HEK293 (cell line): Measurements from ENCODE around the gene C16orf92.

Experiments used
- CTCF ChIA-PET: fragments of 350-600 bp; formaldehyde crosslinking; extraction: SDS; loops from one replicate; lab custom pipeline; 2021; ENCODE audit warnings: antibody characterized with exemption; lab: Yijun Ruan, JAX
- POLR2A ChIA-PET: fragments of 300-600 bp; formaldehyde crosslinking; extraction: SDS; loops from one replicate; lab custom pipeline; 2020; ENCODE audit warnings: antibody characterized with exemption, inconsistent platforms; lab: Yijun Ruan, JAX
- H3K27ac ChIP-seq: fragments of 200-500 bp; sonication (Bioruptor generic); 2 replicates; pipeline ENCODE4 v1.5.1; 2014; ENCODE audit warnings: low read depth, low read length, control low read depth, inconsistent platforms; ENCODE audit errors: extremely low read depth
- H3K36me3 ChIP-seq, 2 experiments: fragments of 200-500 bp in 1 of 2; sonication (Bioruptor generic) in 1 of 2; 1 replicate in 1 of 2; 2 replicates in 1 of 2; pipeline ENCODE4 v1.5.1; 2014 to 2017; ENCODE audit warnings: inconsistent platforms in 2 of 2, low read length in 2 of 2; ENCODE audit not compliant: control insufficient read depth in 2 of 2, insufficient read depth in 1 of 2
- H3K4me1 ChIP-seq: fragments of 200-500 bp; sonication (Bioruptor generic); 2 replicates; pipeline ENCODE4 v1.5.1; 2014; ENCODE audit warnings: mild to moderate bottlenecking, low read length, inconsistent platforms; ENCODE audit not compliant: control insufficient read depth, insufficient read depth
- H3K4me3 ChIP-seq: 2 replicates; pipeline ENCODE4 v1.5.1; 2011; ENCODE audit warnings: low read depth, mild to moderate bottlenecking, control low read depth, low read length, moderate library complexity
- H3K9me3 ChIP-seq: fragments of 200-500 bp; sonication (Bioruptor generic); 2 replicates; pipeline ENCODE4 v1.5.1; 2014; ENCODE audit warnings: low read depth, low read length, inconsistent platforms; ENCODE audit not compliant: control insufficient read depth, insufficient read depth
- BCL11A ChIP-seq: fragments of 450-650 bp; formaldehyde crosslinking; IDR thresholded peaks from 2 replicates; pipeline ENCODE4 v1.5.1; 2016; ENCODE audit warnings: low read depth, missing biosample characterization, missing genetic modification characterization
- CTCF ChIP-seq: fragments of 450-650 bp; formaldehyde crosslinking; IDR thresholded peaks from 2 replicates; pipeline ENCODE4 v1.5.1; 2016; ENCODE audit warnings: missing biosample characterization, missing genetic modification characterization
- GLIS1 ChIP-seq: fragments of 450-650 bp; formaldehyde crosslinking; IDR thresholded peaks from 2 replicates; pipeline ENCODE4 v1.5.1; 2016; ENCODE audit warnings: missing biosample characterization, missing genetic modification characterization
- HOXA7 ChIP-seq: sonication (generic); formaldehyde crosslinking; IDR thresholded peaks from 2 replicates; pipeline ENCODE4 v1.8.1; 2022; ENCODE audit warnings: missing genetic modification reagents, borderline replicate concordance
- PRDM2 ChIP-seq: fragments of 450-650 bp; formaldehyde crosslinking; IDR thresholded peaks from 2 replicates; pipeline ENCODE4 v1.5.1; 2016; ENCODE audit warnings: missing biosample characterization, missing genetic modification characterization, borderline replicate concordance
- PRDM4 ChIP-seq: fragments of 450-650 bp; formaldehyde crosslinking; IDR thresholded peaks from 2 replicates; pipeline ENCODE4 v1.5.1; 2017; ENCODE audit warnings: missing biosample characterization, missing genetic modification characterization
- RBAK ChIP-seq: fragments of 450-650 bp; formaldehyde crosslinking; IDR thresholded peaks from 2 replicates; pipeline ENCODE4 v1.5.1; 2016; ENCODE audit warnings: missing biosample characterization, missing genetic modification characterization
- REPIN1 ChIP-seq: fragments of 450-650 bp; formaldehyde crosslinking; IDR thresholded peaks from 2 replicates; pipeline ENCODE4 v1.5.1; 2017; ENCODE audit warnings: missing biosample characterization, missing genetic modification characterization, low read depth
- SETDB1 ChIP-seq: IDR thresholded peaks from one replicate; pipeline ENCODE4 v1.6.1; 2017; ENCODE audit warnings: mild to moderate bottlenecking, low read length, moderate library complexity, mixed read lengths; ENCODE audit not compliant: insufficient read length
- ZNF112 ChIP-seq: fragments of 450-650 bp; formaldehyde crosslinking; IDR thresholded peaks from 2 replicates; pipeline ENCODE4 v1.5.0; 2017; ENCODE audit warnings: missing biosample characterization, missing genetic modification characterization
- ZNF155 ChIP-seq: fragments of 450-650 bp; formaldehyde crosslinking; IDR thresholded peaks from 2 replicates; pipeline ENCODE4 v1.5.1; 2016; ENCODE audit warnings: missing biosample characterization, missing genetic modification characterization
- ZNF341 ChIP-seq: fragments of 450-650 bp; formaldehyde crosslinking; IDR thresholded peaks from 2 replicates; pipeline ENCODE4; 2016; ENCODE audit warnings: low read depth, missing biosample characterization, missing genetic modification characterization
- ZNF354C ChIP-seq: fragments of 450-650 bp; formaldehyde crosslinking; IDR thresholded peaks from 2 replicates; pipeline ENCODE4 v1.5.1; 2016; ENCODE audit warnings: missing biosample characterization, missing genetic modification characterization, low read depth, borderline replicate concordance
- ZNF366 ChIP-seq: fragments of 450-650 bp; formaldehyde crosslinking; conservative IDR thresholded peaks from 2 replicates; pipeline ENCODE4 v1.5.1; 2016; ENCODE audit warnings: missing biosample characterization, missing genetic modification characterization
- ZNF488 ChIP-seq: fragments of 450-650 bp; formaldehyde crosslinking; IDR thresholded peaks from 2 replicates; pipeline ENCODE4 v1.5.1; 2016; ENCODE audit warnings: missing biosample characterization, missing genetic modification characterization
- ZNF514 ChIP-seq: fragments of 450-650 bp; formaldehyde crosslinking; IDR thresholded peaks from 2 replicates; pipeline ENCODE4 v1.5.1; 2016; ENCODE audit warnings: missing biosample characterization, missing genetic modification characterization
- ZNF558 ChIP-seq: fragments of 450-650 bp; formaldehyde crosslinking; IDR thresholded peaks from 2 replicates; pipeline ENCODE4 v1.5.1; 2016; ENCODE audit warnings: missing biosample characterization, missing genetic modification characterization
- ZNF580 ChIP-seq: fragments of 450-650 bp; formaldehyde crosslinking; IDR thresholded peaks from 2 replicates; pipeline ENCODE4 v1.5.1; 2016; ENCODE audit warnings: missing biosample characterization, missing genetic modification characterization
- ZNF585B ChIP-seq: fragments of 450-650 bp; formaldehyde crosslinking; IDR thresholded peaks from 2 replicates; pipeline ENCODE4 v1.5.1; 2016; ENCODE audit warnings: missing biosample characterization, missing genetic modification characterization
- ZNF664 ChIP-seq: fragments of 450-650 bp; formaldehyde crosslinking; IDR thresholded peaks from 2 replicates; pipeline ENCODE4 v1.5.1; 2016; ENCODE audit warnings: missing biosample characterization, missing genetic modification characterization
- ZNF704 ChIP-seq: fragments of 450-650 bp; formaldehyde crosslinking; IDR thresholded peaks from 2 replicates; pipeline ENCODE4 v1.5.1; 2016; ENCODE audit warnings: missing biosample characterization, missing genetic modification characterization
- ZSCAN16 ChIP-seq: fragments of 450-650 bp; formaldehyde crosslinking; IDR thresholded peaks from 2 replicates; pipeline ENCODE4 v1.5.1; 2016; ENCODE audit warnings: missing biosample characterization, missing genetic modification characterization

The C16orf92 gene

GRCh38 chr16:29993903-29994599 lies 28.9 kb upstream of the C16orf92 start (continued):
- TF ChIP-seq PRDM2 (tag by site-specific recombination), result no peak
- no peak for TF ChIP-seq GLIS1 (tag by site-specific recombination)
- no peak for TF ChIP-seq ZSCAN16 (tag by site-specific recombination)
- no peak for TF ChIP-seq RBAK
- TF ChIP-seq ZNF366 (tag by site-specific recombination), result peak; percentile 83

GRCh38 chr16:29994600-29995323 lies 28.2 kb upstream of the C16orf92 start:
- H3K4me3 ChIP-seq, result peak overlapping the region; percentile 93
- no peaks in the 10 kb centered on the region; the same call in 1 of the 2 replicates for H3K4me1 ChIP-seq
- peak overlapping the region; percentile 91 for H3K27ac ChIP-seq
- H3K36me3 ChIP-seq, result peaks cover 10 to 78% of the 10 kb centered on the region in 2 experiments
- ChIA-PET CTCF (interaction anchor here (0.7 to 2.1 kb wide), 4 partner anchors 15 to 958 kb away, joined by 3 to 9 read pairs (median 6); no protein-coding TSS in a partner anchor), POLR2A (interaction anchor here (0.6 to 4.0 kb wide), 25 partner anchors 8 to 189 kb away, joined by 3 to 42 read pairs (median 4); partner anchors contain the start of genes ALDOA, ASPHD1, KCTD13 and MAZ)
- no peaks in the 10 kb centered on the region for H3K9me3 ChIP-seq
- TF ChIP-seq CTCF (no peak), REPIN1 (tag by site-specific recombination) (no peak), HOXA7 (CRISPR knock-in tag) (no peak), ZNF580 (no peak), ZNF488 (tag by site-specific recombination) (no peak), ZNF585B (tag by site-specific recombination) (no peak), ZNF354C (no peak), ZNF558 (no peak), ZNF514 (no peak), PRDM4 (peak; percentile 43; the same call in 1 of the 2 replicates), ZNF341 (peak; percentile 92), SETDB1 (no peak), ZSCAN16 (tag by site-specific recombination) (no peak), ZNF664 (tag by site-specific recombination) (peak; percentile 78), BCL11A (tag by site-specific recombination) (no peak), ZNF112 (tag by site-specific recombination) (no peak), ZNF704 (tag by site-specific recombination) (no peak), ZNF155 (tag by site-specific recombination) (no peak)
